Measurements from ENCODE around the gene GTF3C2.

DNA sequence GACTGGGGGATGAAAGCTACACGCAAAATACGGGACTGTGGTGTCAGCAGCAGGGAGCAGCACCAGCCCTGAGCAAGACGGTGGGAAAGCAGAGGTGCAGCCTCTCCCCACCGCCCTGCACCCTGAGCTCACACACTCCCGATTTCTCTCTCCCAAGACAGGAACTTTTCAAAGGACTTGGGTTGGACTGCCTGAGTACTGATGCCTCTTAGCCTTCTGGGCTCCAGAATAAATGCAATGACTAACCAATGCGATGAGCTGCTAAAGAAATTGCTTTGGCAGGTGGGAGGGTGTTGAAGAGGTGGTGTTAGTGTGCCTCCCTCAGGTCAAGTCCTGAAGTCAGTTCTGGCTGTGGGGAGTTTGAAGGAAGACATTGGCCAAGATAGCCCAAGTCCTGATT is 64.7 kb downstream of the GTF3C2 start:
- no peak for TF ChIP-seq POLR2A (IDR thresholded peaks at IDR 0.05; ENCODE audit: extremely low read depth, insufficient read length)
- no peak for TF ChIP-seq MYC (IDR thresholded peaks at IDR 0.05; ENCODE audit: low read depth, low read length)
- no peak for TF ChIP-seq CTCF (IDR thresholded peaks at IDR 0.05; ENCODE audit: low read depth, low read length)
- no peak for TF ChIP-seq MAX (IDR thresholded peaks at IDR 0.05; ENCODE audit: low read depth, low read length)
